Gastroesophageal sphincter (tissue), 3 donors: ENCODE measurements around the gene ASAP2.

ENCODE experiments used
- EP300 ChIP-seq: sonication (generic); formaldehyde crosslinking; IDR thresholded peaks from one replicate; pipeline ENCODE4 v1.6.1; 2017; ENCODE audit warnings: antibody characterized with exemption, mild to moderate bottlenecking
- TF ChIP-seq, protein P1 (sequence below), 4 experiments: fragments of 200-600 bp in 2 of 4; fragments of 450-650 bp in 2 of 4; sonication (generic) in 1 of 4; IDR thresholded peaks; one replicate each; pipeline ENCODE4 v1.5.1; 2017 to 2019; ENCODE audit warnings: antibody characterized with exemption in 4 of 4, mild to moderate bottlenecking in 2 of 4, moderate library complexity in 2 of 4

DNA sequence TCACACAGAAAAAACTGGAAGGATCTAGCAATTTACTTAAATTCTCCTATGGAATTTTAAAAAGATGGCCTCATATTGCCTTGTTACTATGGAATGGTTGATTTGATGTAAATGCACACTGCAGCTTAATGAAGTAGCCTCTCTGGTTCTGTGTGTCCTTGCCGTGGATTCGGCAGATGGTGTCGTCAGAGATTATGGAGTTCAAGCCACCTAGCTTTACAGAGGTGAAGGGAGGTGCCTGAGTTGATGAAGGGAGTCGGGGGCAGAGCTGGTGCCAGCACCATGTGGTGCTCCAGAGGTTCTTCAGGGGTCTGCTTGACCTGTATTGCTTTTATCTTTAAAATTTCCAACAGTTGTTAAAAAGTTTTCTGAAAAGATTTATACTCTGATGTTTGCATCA, 48.8 kb downstream of the ASAP2 start:
- TF ChIP-seq EP300, result no peak
- TF ChIP-seq, protein P1, sequence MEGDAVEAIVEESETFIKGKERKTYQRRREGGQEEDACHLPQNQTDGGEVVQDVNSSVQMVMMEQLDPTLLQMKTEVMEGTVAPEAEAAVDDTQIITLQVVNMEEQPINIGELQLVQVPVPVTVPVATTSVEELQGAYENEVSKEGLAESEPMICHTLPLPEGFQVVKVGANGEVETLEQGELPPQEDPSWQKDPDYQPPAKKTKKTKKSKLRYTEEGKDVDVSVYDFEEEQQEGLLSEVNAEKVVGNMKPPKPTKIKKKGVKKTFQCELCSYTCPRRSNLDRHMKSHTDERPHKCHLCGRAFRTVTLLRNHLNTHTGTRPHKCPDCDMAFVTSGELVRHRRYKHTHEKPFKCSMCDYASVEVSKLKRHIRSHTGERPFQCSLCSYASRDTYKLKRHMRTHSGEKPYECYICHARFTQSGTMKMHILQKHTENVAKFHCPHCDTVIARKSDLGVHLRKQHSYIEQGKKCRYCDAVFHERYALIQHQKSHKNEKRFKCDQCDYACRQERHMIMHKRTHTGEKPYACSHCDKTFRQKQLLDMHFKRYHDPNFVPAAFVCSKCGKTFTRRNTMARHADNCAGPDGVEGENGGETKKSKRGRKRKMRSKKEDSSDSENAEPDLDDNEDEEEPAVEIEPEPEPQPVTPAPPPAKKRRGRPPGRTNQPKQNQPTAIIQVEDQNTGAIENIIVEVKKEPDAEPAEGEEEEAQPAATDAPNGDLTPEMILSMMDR (IDR thresholded peaks at IDR 0.05), result no peak
